HepG2 (cell line): ENCODE results near the gene ZDHHC8. TPM values are rescaled to one million over a fixed set of nuclear protein-coding genes. Genes with fewer than 3 reads are reported as not detected.
A peak's percentile ranks its signal among the peaks of the same experiment; 100 is the strongest.

ENCODE experiments used
- ATAC-seq: fragments of 200-7000 bp; cut with Tn5 transposase; 3 replicates; pipeline ENCODE4 v1.9.1; 2020; ENCODE audit warnings: mild to moderate bottlenecking, moderate library complexity
- BruUV-seq: library from RNA; stranded (reverse); fragments of 400-500 nt; replicated peaks from 2 replicates; lab custom pipeline; 2021; lab: Mats Ljungman, UMichigan
- CTCF ChIA-PET: fragments of 300-600 bp; formaldehyde crosslinking; extraction: SDS; loops from one replicate; lab custom pipeline; 2021; ENCODE audit warnings: low total read pairs, inconsistent platforms, low intra/inter-chr PET ratio; lab: Yijun Ruan, JAX
- POLR2A ChIA-PET: fragments of 350-600 bp; sonication (Branson Sonifier 250); formaldehyde crosslinking; loops from one replicate; lab custom pipeline; 2020; ENCODE audit warnings: antibody characterized with exemption, inconsistent platforms; lab: Yijun Ruan, JAX
- DNase-seq: peaks from one replicate; pipeline ENCODE4 v3.0.0-alpha.2; 2015; ENCODE audit warnings: low spot score
- FAIRE-seq: peaks from 3 replicates; lab custom pipeline; 2011; peaks lifted over from hg19 to GRCh38; lab: Jason Lieb, UNC
- H2AFZ ChIP-seq: one replicate; pipeline ENCODE4 v1.6.1; 2011; ENCODE audit warnings: low read length, inconsistent platforms
- H3K27ac ChIP-seq: fragments of 300-600 bp; 3 replicates; pipeline ENCODE4 v1.8.0; 2011; ENCODE audit warnings: mixed run types, mild to moderate bottlenecking, mixed read lengths, low read length, inconsistent platforms; ENCODE audit not compliant: insufficient read depth; ENCODE audit errors: extremely low read length
- H3K27me3 ChIP-seq, 2 experiments: fragments of 200-600 bp in 1 of 2; 2 replicates in 1 of 2; 3 replicates in 1 of 2; pipeline versions ENCODE4 v1.6.0 to v1.8.0; 2011; ENCODE audit warnings: low read length in 2 of 2, mild to moderate bottlenecking in 2 of 2, moderate library complexity in 2 of 2, inconsistent platforms in 1 of 2; ENCODE audit not compliant: insufficient read depth in 2 of 2, control insufficient read depth in 1 of 2
- H3K36me3 ChIP-seq, 2 experiments: fragments of 200-600 bp in 1 of 2; replicated peaks in 1 of 2; 2 replicates in 1 of 2; 3 replicates in 1 of 2; pipeline versions ENCODE4 v1.5.1 to v1.8.0; 2011; ENCODE audit warnings: low read length in 2 of 2, inconsistent platforms in 1 of 2; ENCODE audit not compliant: insufficient read depth in 2 of 2, control insufficient read depth in 1 of 2
- H3K4me1 ChIP-seq: 2 replicates; pipeline ENCODE4 v1.5.1; 2012; ENCODE audit warnings: low read length, inconsistent platforms; ENCODE audit not compliant: insufficient read depth
- H3K4me2 ChIP-seq: 2 replicates; pipeline ENCODE4 v1.6.0; 2011; ENCODE audit warnings: low read depth, low read length, inconsistent platforms
- H3K4me3 ChIP-seq, 3 experiments: fragments of 200-600 bp in 1 of 3; sonication (generic), shearing (Covaris generic) in 1 of 3; replicated peaks in 1 of 3; 2 replicates each; pipeline ENCODE4 v1.5.1; 2011 to 2016; ENCODE audit warnings: low read length in 3 of 3, inconsistent platforms in 2 of 3, low read depth in 2 of 3, mild to moderate bottlenecking in 2 of 3, control low read depth in 1 of 3, mixed read lengths in 1 of 3; ENCODE audit not compliant: insufficient read depth in 1 of 3
- H3K79me2 ChIP-seq: one replicate; pipeline ENCODE4 v1.6.1; 2011; ENCODE audit warnings: low read length, inconsistent platforms; ENCODE audit not compliant: insufficient read depth
- H3K9ac ChIP-seq: 2 replicates; pipeline ENCODE4 v1.6.0; 2011; ENCODE audit warnings: mild to moderate bottlenecking, low read depth, low read length, inconsistent platforms; ENCODE audit not compliant: insufficient read depth
- H3K9me3 ChIP-seq: 2 replicates; pipeline ENCODE4 v1.5.1; 2012; ENCODE audit warnings: mild to moderate bottlenecking, low read length
- H4K20me1 ChIP-seq: 2 replicates; pipeline ENCODE4 v1.6.0; 2011; ENCODE audit warnings: inconsistent platforms, mild to moderate bottlenecking, low read length, moderate library complexity; ENCODE audit not compliant: insufficient read depth
- AGO2 ChIP-seq: fragments of 200-400 bp; formaldehyde crosslinking; optimal IDR thresholded peaks from 2 replicates; pipeline ENCODE3; 2017; ENCODE audit warnings: mild to moderate bottlenecking, low read depth, low read length, moderate library complexity
- CERS6 ChIP-seq: sonication (generic); formaldehyde crosslinking; IDR thresholded peaks from 2 replicates; pipeline ENCODE4 v1.5.0; 2020; ENCODE audit warnings: missing genetic modification reagents
- MYNN ChIP-seq: sonication (generic); formaldehyde crosslinking; IDR thresholded peaks from 2 replicates; pipeline ENCODE4 v1.4.0; 2020; ENCODE audit warnings: mild to moderate bottlenecking, low read depth, missing genetic modification reagents
- NR2F1 ChIP-seq, 2 experiments: fragments of 450-650 bp in 1 of 2; formaldehyde crosslinking in 1 of 2; IDR thresholded peaks; 2 replicates each; pipeline versions ENCODE4 v1.5.0 to v1.6.1; 2016 to 2020; ENCODE audit warnings: mild to moderate bottlenecking in 1 of 2, missing compliant biosample characterization in 1 of 2, missing genetic modification reagents in 1 of 2, moderate library complexity in 1 of 2
- NR2F6 ChIP-seq, 2 experiments: IDR thresholded peaks; 2 replicates each; pipeline ENCODE4 v1.6.1; 2016; ENCODE audit warnings: antibody characterized with exemption in 1 of 2, mild to moderate bottlenecking in 1 of 2
- PLRG1 ChIP-seq: fragments of 450-650 bp; conservative IDR thresholded peaks from 2 replicates; pipeline ENCODE4 v1.6.1; 2016
- SP1 ChIP-seq, 2 experiments: fragments of 450-650 bp in 1 of 2; sonication (generic) in 1 of 2; formaldehyde crosslinking in 1 of 2; IDR thresholded peaks; 2 replicates each; pipeline versions ENCODE4 v1.4.0 to v1.6.1; 2016 to 2020; ENCODE audit warnings: missing genetic modification reagents in 1 of 2
- SRSF4 ChIP-seq: fragments of 200-400 bp; formaldehyde crosslinking; IDR thresholded peaks from one replicate; pipeline ENCODE4 v1.6.1; 2018; ENCODE audit warnings: mild to moderate bottlenecking, low read depth, low read length, moderate library complexity; ENCODE audit not compliant: poor library complexity, severe bottlenecking
- U2AF2 ChIP-seq: fragments of 200-400 bp; formaldehyde crosslinking; IDR thresholded peaks from 2 replicates; pipeline ENCODE4 v1.6.1; 2017; ENCODE audit warnings: low read depth, mild to moderate bottlenecking, low read length
- ZNF20 ChIP-seq: sonication (generic); formaldehyde crosslinking; IDR thresholded peaks from 2 replicates; pipeline ENCODE4 v1.4.0; 2020; ENCODE audit warnings: mild to moderate bottlenecking, moderate library complexity, missing genetic modification reagents
- ZNF317 ChIP-seq: sonication (generic); formaldehyde crosslinking; IDR thresholded peaks from 2 replicates; pipeline ENCODE4 v1.5.0; 2020; ENCODE audit warnings: mild to moderate bottlenecking, missing genetic modification reagents
- ZNF431 ChIP-seq: sonication (generic); formaldehyde crosslinking; IDR thresholded peaks from 2 replicates; pipeline ENCODE4 v1.9.0; 2022; ENCODE audit warnings: missing genetic modification reagents, low read depth, mild to moderate bottlenecking, borderline replicate concordance
- ZNF460 ChIP-seq: sonication (generic); formaldehyde crosslinking; IDR thresholded peaks from 2 replicates; pipeline ENCODE4 v1.5.1; 2020; ENCODE audit warnings: missing genetic modification reagents, mild to moderate bottlenecking, borderline replicate concordance
- ZNF550 ChIP-seq: sonication (generic); formaldehyde crosslinking; IDR thresholded peaks from 2 replicates; pipeline ENCODE4 v1.4.0; 2020; ENCODE audit warnings: mild to moderate bottlenecking, missing genetic modification reagents, borderline replicate concordance
- ZNF839 ChIP-seq: sonication (generic); formaldehyde crosslinking; IDR thresholded peaks from 2 replicates; pipeline ENCODE4 v1.4.0; 2020; ENCODE audit warnings: missing genetic modification reagents, mild to moderate bottlenecking, borderline replicate concordance
- WGBS: methylation state at CpG from one replicate; pipeline ENCODE4 v1.1.6; 2017; ENCODE audit warnings: low lambda C conversion rate; 5-methylcytosine and 5-hydroxymethylcytosine counted together
- in situ Hi-C: cut with HindIII; loops from 2 replicates; pipeline ENCODE4 v1.10.0; 2017; ENCODE audit warnings: low pct_unique_long_range_greater_than_20kb; ENCODE audit not compliant: extremely low pct_ligation_motif_present
- intact Hi-C: fragments of 100-400 bp; cut with micrococcal nuclease; formaldehyde crosslinking; loops from one replicate; pipeline ENCODE4 v1.10.0; 2022; ENCODE audit not compliant: unreplicated experiment
- polyA plus RNA-seq, 8 experiments: library from polyadenylated mRNA; depleted of rRNA in 3 of 8; stranded (reverse) in 7 of 8; unstranded in 1 of 8; fragments of >200 nt; fragmentation: Illumina TruSeq in 4 of 8; extraction: Trizol in 4 of 8; gene quantifications; 2 replicates each; pipeline versions ENCODE4 v1.2.1 to v1.2.3, GENCODE V29; 2011 to 2016; ENCODE audit warnings: low read depth in 4 of 8, missing spikeins in 1 of 8, mixed read lengths in 1 of 8; ENCODE audit not compliant: insufficient read depth in 1 of 8
- total RNA-seq, 5 experiments: library from RNA; depleted of rRNA; stranded (reverse); fragments of >200 nt; fragmentation: Illumina TruSeq; extraction: Trizol; gene quantifications; 2 replicates each; pipeline ENCODE4 v1.2.3, GENCODE V29; 2016; ENCODE audit warnings: low read depth in 1 of 5
- TF ChIP-seq, protein P1 (sequence below): IDR thresholded peaks from 2 replicates; pipeline ENCODE4 v1.6.1; 2016; ENCODE audit warnings: missing genetic modification reagents, missing compliant biosample characterization
- TF ChIP-seq, protein P2 (sequence below): sonication (generic); formaldehyde crosslinking; IDR thresholded peaks from 2 replicates; pipeline ENCODE4 v1.4.0; 2020; ENCODE audit warnings: mild to moderate bottlenecking, missing genetic modification reagents

The ZDHHC8 gene
- total and polyA plus RNA-seq, 2 of the 13 experiments (the other 11 are each of a cell fraction or from before 2014, with no cell fraction given), result 7.5 to 21.3 TPM

DNA sequence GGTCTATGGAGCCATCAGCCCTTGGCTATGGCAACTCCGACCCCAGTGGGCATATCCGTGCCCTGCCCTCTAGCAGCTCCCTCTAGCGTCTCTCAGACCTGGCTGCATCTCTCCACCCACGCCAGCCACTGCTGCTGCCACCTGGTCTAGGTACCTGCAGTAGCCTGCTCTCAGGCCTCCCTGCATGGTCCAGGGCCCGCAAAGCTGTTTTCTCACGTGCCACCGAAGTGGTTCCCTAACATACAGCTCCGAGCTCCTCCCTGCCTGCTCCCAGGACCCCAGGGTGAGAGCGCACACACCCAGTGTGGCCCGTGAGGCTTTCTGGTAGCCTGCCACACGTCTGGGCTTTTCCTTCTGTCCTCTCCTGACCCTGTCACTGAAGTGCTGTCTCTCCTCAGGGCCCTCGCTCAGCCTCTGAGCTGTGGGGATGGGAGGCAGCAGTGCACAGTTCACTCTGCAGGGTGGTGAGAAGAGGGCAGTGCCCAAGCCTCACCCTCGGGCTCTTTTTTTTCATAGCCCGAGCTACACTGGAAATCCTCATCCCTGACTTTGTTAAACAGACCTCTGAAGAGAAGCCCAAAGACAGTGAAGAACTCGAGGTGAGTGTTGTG, 37.3 kb upstream of the ZDHHC8 start:
- POLR2A ChIA-PET, result no interaction called here
- no peak overlapping the region for H3K4me3 ChIP-seq
- H3K9ac ChIP-seq, result no peak overlapping the region
- no peak overlapping the region for H3K27ac ChIP-seq
- H3K4me2 ChIP-seq, result no peak overlapping the region
- H3K79me2 ChIP-seq, result peaks cover 11% of the 10 kb centered on the region
- ATAC-seq, result peak; percentile 22
- FAIRE-seq, result no peak
- peak; percentile 46 for TF ChIP-seq AGO2
- TF ChIP-seq U2AF2, result no peak
- TF ChIP-seq, all 625 proteins: peak for 1
- Histone ChIP-seq H4K20me1 (no peaks in the 10 kb centered on the region), H2AFZ (no peak overlapping the region), H3K9me3 (no peaks in the 10 kb centered on the region), H3K4me1 (no peaks in the 10 kb centered on the region), H3K36me3 (peaks cover 49 to 93% of the 10 kb centered on the region in 2 experiments), H3K27me3 (no peaks in the 10 kb centered on the region)
- CTCF ChIA-PET, result no interaction called here
- WGBS, result 96% methylated on average over 15 of the region's 15 CpGs
- intact Hi-C loops (no loop called here), in situ Hi-C loops (no loop called here)
- BruUV-seq, result no TSS peak
- no peak for DNase-seq

GRCh38 chr22:20095521-20095920, 36.1 kb upstream of the ZDHHC8 start:
- peaks cover 44 to 92% of the 10 kb centered on the region in 2 experiments for H3K36me3 ChIP-seq
- no peak for FAIRE-seq
- no peak for ATAC-seq
- in situ Hi-C loops (no loop called here), intact Hi-C loops (no loop called here)
- no peak overlapping the region for H2AFZ ChIP-seq
- no peaks in the 10 kb centered on the region for H3K9me3 ChIP-seq
- WGBS, result 95% methylated on average over 4 of the region's 4 CpGs
- H3K27ac ChIP-seq, result no peak overlapping the region
- H3K9ac ChIP-seq, result no peak overlapping the region
- ChIA-PET CTCF (no interaction called here), POLR2A (no interaction called here)
- H3K4me2 ChIP-seq, result no peak overlapping the region
- H3K4me3 ChIP-seq, result no peak overlapping the region
- no peaks in the 10 kb centered on the region for H4K20me1 ChIP-seq
- no peak for DNase-seq
- peaks cover 11% of the 10 kb centered on the region for H3K79me2 ChIP-seq
- H3K27me3 ChIP-seq, result no peaks in the 10 kb centered on the region
- no TSS peak for BruUV-seq
- H3K4me1 ChIP-seq, result no peaks in the 10 kb centered on the region
- TF ChIP-seq ZNF317 (CRISPR knock-in tag) (no peak), ZNF839 (CRISPR knock-in tag) (no peak), NR2F6 (IDR thresholded peaks at IDR 0.05) (no peak), NR2F6 (CRISPR knock-in tag; IDR thresholded peaks at IDR 0.05) (no peak), PLRG1 (no peak), SP1 (IDR thresholded peaks at IDR 0.05) (no peak), SP1 (CRISPR knock-in tag; IDR thresholded peaks at IDR 0.05) (no peak), ZNF20 (CRISPR knock-in tag) (no peak), ZNF550 (CRISPR knock-in tag) (no peak), ZNF460 (no peak), MYNN (CRISPR knock-in tag) (no peak), ZNF431 (CRISPR knock-in tag) (no peak), NR2F1 (CRISPR knock-in tag; IDR thresholded peaks at IDR 0.05) (no peak), CERS6 (no peak), SRSF4 (no peak)
- TF ChIP-seq, protein P1, sequence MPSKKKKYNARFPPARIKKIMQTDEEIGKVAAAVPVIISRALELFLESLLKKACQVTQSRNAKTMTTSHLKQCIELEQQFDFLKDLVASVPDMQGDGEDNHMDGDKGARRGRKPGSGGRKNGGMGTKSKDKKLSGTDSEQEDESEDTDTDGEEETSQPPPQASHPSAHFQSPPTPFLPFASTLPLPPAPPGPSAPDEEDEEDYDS (CRISPR knock-in tag), result no peak
- TF ChIP-seq, protein P2, sequence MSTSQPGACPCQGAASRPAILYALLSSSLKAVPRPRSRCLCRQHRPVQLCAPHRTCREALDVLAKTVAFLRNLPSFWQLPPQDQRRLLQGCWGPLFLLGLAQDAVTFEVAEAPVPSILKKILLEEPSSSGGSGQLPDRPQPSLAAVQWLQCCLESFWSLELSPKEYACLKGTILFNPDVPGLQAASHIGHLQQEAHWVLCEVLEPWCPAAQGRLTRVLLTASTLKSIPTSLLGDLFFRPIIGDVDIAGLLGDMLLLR, result no peak
